ENCODE data around the gene WWOX. TPM values are rescaled to one million over a fixed set of nuclear protein-coding genes. Genes with fewer than 3 reads are reported as not detected.

Gene WWOX
- total RNA-seq, 4 donors from 2014 or later = 12.9 to 53.5 (median 25.6) TPM

- no peaks in the 10 kb centered on the region for H3K4me1 ChIP-seq
- no peaks in the 10 kb centered on the region for H3K9me3 ChIP-seq
- ATAC-seq = no peak
- no peak overlapping the region for H3K27ac ChIP-seq
- 78 to 82% methylated on average over 3 to 7 of the region's 7 CpGs for WGBS, 2 donors (ENCODE audit: low coverage in 1 of 2)
- no peak for TF ChIP-seq CTCF (IDR thresholded peaks at IDR 0.05)
- no peak for TF ChIP-seq POLR2A (IDR thresholded peaks at IDR 0.05)
- H3K36me3 ChIP-seq = no peaks in the 10 kb centered on the region
- no peak overlapping the region for H3K4me3 ChIP-seq
- H3K27me3 ChIP-seq = no peaks in the 10 kb centered on the region
These were observed 443.0 kb downstream of the WWOX start for GRCh38 chr16:78542419-78542818.

GRCh38 chr16:78543023-78543422 lies 443.6 kb downstream of the WWOX start:
- Histone ChIP-seq H3K4me3 (no peak overlapping the region), H3K27ac (no peak overlapping the region), H3K9me3 (no peaks in the 10 kb centered on the region), H3K4me1 (no peaks in the 10 kb centered on the region), H3K36me3 (no peaks in the 10 kb centered on the region), H3K27me3 (no peaks in the 10 kb centered on the region)
- 80 to 100% methylated on average over 2 of the region's 7 CpGs for WGBS, 2 donors (ENCODE audit: low coverage in 1 of 2)
- no peak for ATAC-seq
- no peak for TF ChIP-seq POLR2AphosphoS5 (IDR thresholded peaks at IDR 0.05)

GRCh38 chr16:78549366-78549765 lies 449.9 kb downstream of the WWOX start:
- ATAC-seq = no peak
- WGBS, 2 donors (ENCODE audit: low coverage in 1 of 2) = 81 to 98% methylated on average over 4 to 6 of the region's 6 CpGs

GRCh38 chr16:78551487-78552085 lies 452.1 kb downstream of the WWOX start:
- 43 to 57% methylated on average over 2 to 6 of the region's 12 CpGs for WGBS, 2 donors (ENCODE audit: low coverage in 1 of 2)
- Histone ChIP-seq H3K4me1 (no peaks in the 10 kb centered on the region), H3K4me3 (no peak overlapping the region), H3K36me3 (no peaks in the 10 kb centered on the region), H3K27ac (no peak overlapping the region), H3K9me3 (no peaks in the 10 kb centered on the region), H3K27me3 (no peaks in the 10 kb centered on the region)
- TF ChIP-seq POLR2AphosphoS5 (IDR thresholded peaks at IDR 0.05) (no peak), CTCF (IDR thresholded peaks at IDR 0.05) (no peak), POLR2A (IDR thresholded peaks at IDR 0.05) (no peak), EP300 (IDR thresholded peaks at IDR 0.05) (no peak)
- ATAC-seq = no peak

More at GRCh38 chr16:78549366-78549765, 449.9 kb downstream of the WWOX start:
- TF ChIP-seq POLR2AphosphoS5 (IDR thresholded peaks at IDR 0.05) (no peak), EP300 (IDR thresholded peaks at IDR 0.05) (no peak), CTCF (IDR thresholded peaks at IDR 0.05) (no peak), POLR2A (IDR thresholded peaks at IDR 0.05) (no peak)
- Histone ChIP-seq H3K27me3 (no peaks in the 10 kb centered on the region), H3K4me3 (no peak overlapping the region), H3K9me3 (no peaks in the 10 kb centered on the region), H3K4me1 (no peaks in the 10 kb centered on the region), H3K36me3 (no peaks in the 10 kb centered on the region), H3K27ac (no peak overlapping the region)

- no peaks in the 10 kb centered on the region for H3K27me3 ChIP-seq
- no peak for TF ChIP-seq EP300 (IDR thresholded peaks at IDR 0.05)
- TF ChIP-seq CTCF (IDR thresholded peaks at IDR 0.05) = no peak
- TF ChIP-seq POLR2AphosphoS5 (IDR thresholded peaks at IDR 0.05) = no peak
- no peak for TF ChIP-seq POLR2A (IDR thresholded peaks at IDR 0.05)
- 72 to 76% methylated on average over 14 to 15 of the region's 16 CpGs for WGBS, 2 donors (ENCODE audit: low coverage in 1 of 2)
- H3K27ac ChIP-seq = no peak overlapping the region
- no peaks in the 10 kb centered on the region for H3K36me3 ChIP-seq
- no peaks in the 10 kb centered on the region for H3K9me3 ChIP-seq
- H3K4me3 ChIP-seq = no peak overlapping the region
- H3K4me1 ChIP-seq = no peaks in the 10 kb centered on the region
- ATAC-seq = no peak
These were observed 452.7 kb downstream of the WWOX start for GRCh38 chr16:78552106-78552675.

Measured in gastroesophageal sphincter (tissue), 4 donors.